ENCODE data around the gene RPS6KA5. TPM values are rescaled to one million over a fixed set of nuclear protein-coding genes. Genes with fewer than 3 reads are reported as not detected.

RPS6KA5 gene
- total RNA-seq, 1 experiment from 2014 or later, result 2.6 TPM

- intact Hi-C loops (cut with micrococcal nuclease; ENCODE audit: unreplicated experiment), result no loop called here
- no peak overlapping the region for H3K27ac ChIP-seq (ENCODE audit: low read length)
- ATAC-seq (no peak), DNase-seq (ENCODE audit: low read depth, low spot score) (no peak)
- ChIA-PET POLR2A (interaction anchor here (0.6 kb wide), 1 partner anchor 182 kb away, joined by 3 read pairs; no protein-coding TSS in a partner anchor), CTCF (no interaction called here)
- no peaks in the 10 kb centered on the region for H3K9me3 ChIP-seq (ENCODE audit: control insufficient read depth, insufficient read depth, low read depth, low read length)
- H3K27me3 ChIP-seq (ENCODE audit: control insufficient read depth, insufficient read depth, low read length), result no peaks in the 10 kb centered on the region
- H3K36me3 ChIP-seq (ENCODE audit: control insufficient read depth, insufficient read depth, low read length), result no peaks in the 10 kb centered on the region; the same call in 1 of the 2 replicates
- in situ Hi-C loops (cut with HindIII; ENCODE audit: low pct_unique_long_range_greater_than_20kb, low sequenced_read_pairs), result no loop called here
- BruUV-seq (replicated peaks), result no TSS peak
- no peak overlapping the region for H3K4me3 ChIP-seq (ENCODE audit: low read depth in 2 of 2, low read length in 2 of 2)
- TF ChIP-seq TCF7L2 (IDR thresholded peaks at IDR 0.05; ENCODE audit: low read depth, low read length) (no peak), CTCF (IDR thresholded peaks at IDR 0.05) (no peak), REST (IDR thresholded peaks at IDR 0.05; ENCODE audit: insufficient read depth in 1 of 2, low read depth in 2 of 2, low read length in 1 of 2) (no peak), SIN3A (IDR thresholded peaks at IDR 0.05; ENCODE audit: borderline replicate concordance, insufficient read depth, low read depth, low read length) (no peak), POLR2AphosphoS5 (IDR thresholded peaks at IDR 0.05; ENCODE audit: low read depth, low read length) (no peak)
- H3K4me1 ChIP-seq (ENCODE audit: control insufficient read depth, insufficient read depth, low read length), result peaks cover 4% of the 10 kb centered on the region; the same call in 1 of the 2 replicates
Observed at GRCh38 chr14:91055016-91055415, 5.4 kb downstream of the RPS6KA5 start.

GRCh38 chr14:91048676-91049075 lies 11.8 kb downstream of the RPS6KA5 start:
- intact Hi-C loops (cut with micrococcal nuclease; ENCODE audit: unreplicated experiment) (no loop called here), in situ Hi-C loops (cut with HindIII; ENCODE audit: low pct_unique_long_range_greater_than_20kb, low sequenced_read_pairs) (no loop called here)
- H3K36me3 ChIP-seq (ENCODE audit: control insufficient read depth, insufficient read depth, low read length), result no peaks in the 10 kb centered on the region
- ATAC-seq, result no peak
- BruUV-seq (replicated peaks), result no TSS peak
- ChIA-PET POLR2A (no interaction called here), CTCF (no interaction called here)
- no peak overlapping the region for H3K4me3 ChIP-seq (ENCODE audit: low read depth in 2 of 2, low read length in 2 of 2)
- no peaks in the 10 kb centered on the region for H3K9me3 ChIP-seq (ENCODE audit: control insufficient read depth, insufficient read depth, low read depth, low read length)
- no peaks in the 10 kb centered on the region for H3K27me3 ChIP-seq (ENCODE audit: control insufficient read depth, insufficient read depth, low read length)
- DNase-seq (ENCODE audit: low read depth, low spot score), result no peak
- no peak overlapping the region for H3K27ac ChIP-seq (ENCODE audit: low read length)
- no peaks in the 10 kb centered on the region for H3K4me1 ChIP-seq (ENCODE audit: control insufficient read depth, insufficient read depth, low read length)
- no peak for TF ChIP-seq SIN3A (IDR thresholded peaks at IDR 0.05; ENCODE audit: borderline replicate concordance, insufficient read depth, low read depth, low read length)
- no peak for TF ChIP-seq POLR2AphosphoS5 (IDR thresholded peaks at IDR 0.05; ENCODE audit: low read depth, low read length)
- no peak for TF ChIP-seq TCF7L2 (IDR thresholded peaks at IDR 0.05; ENCODE audit: low read depth, low read length)
- no peak for TF ChIP-seq CTCF (IDR thresholded peaks at IDR 0.05)
- no peak for TF ChIP-seq REST (IDR thresholded peaks at IDR 0.05; ENCODE audit: insufficient read depth in 1 of 2, low read depth in 2 of 2, low read length in 1 of 2)
